GM19043 (cell line): ENCODE results near the gene MOCS3.

Experiments used
- ATAC-seq: cut with Tn5 transposase; IDR thresholded peaks from one replicate; pipeline ENCODE4 v1.9.1; 2021; ENCODE audit warnings: low read depth; ENCODE audit not compliant: unreplicated experiment

MOCS3 gene, protein sequence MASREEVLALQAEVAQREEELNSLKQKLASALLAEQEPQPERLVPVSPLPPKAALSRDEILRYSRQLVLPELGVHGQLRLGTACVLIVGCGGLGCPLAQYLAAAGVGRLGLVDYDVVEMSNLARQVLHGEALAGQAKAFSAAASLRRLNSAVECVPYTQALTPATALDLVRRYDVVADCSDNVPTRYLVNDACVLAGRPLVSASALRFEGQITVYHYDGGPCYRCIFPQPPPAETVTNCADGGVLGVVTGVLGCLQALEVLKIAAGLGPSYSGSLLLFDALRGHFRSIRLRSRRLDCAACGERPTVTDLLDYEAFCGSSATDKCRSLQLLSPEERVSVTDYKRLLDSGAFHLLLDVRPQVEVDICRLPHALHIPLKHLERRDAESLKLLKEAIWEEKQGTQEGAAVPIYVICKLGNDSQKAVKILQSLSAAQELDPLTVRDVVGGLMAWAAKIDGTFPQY

DNA sequence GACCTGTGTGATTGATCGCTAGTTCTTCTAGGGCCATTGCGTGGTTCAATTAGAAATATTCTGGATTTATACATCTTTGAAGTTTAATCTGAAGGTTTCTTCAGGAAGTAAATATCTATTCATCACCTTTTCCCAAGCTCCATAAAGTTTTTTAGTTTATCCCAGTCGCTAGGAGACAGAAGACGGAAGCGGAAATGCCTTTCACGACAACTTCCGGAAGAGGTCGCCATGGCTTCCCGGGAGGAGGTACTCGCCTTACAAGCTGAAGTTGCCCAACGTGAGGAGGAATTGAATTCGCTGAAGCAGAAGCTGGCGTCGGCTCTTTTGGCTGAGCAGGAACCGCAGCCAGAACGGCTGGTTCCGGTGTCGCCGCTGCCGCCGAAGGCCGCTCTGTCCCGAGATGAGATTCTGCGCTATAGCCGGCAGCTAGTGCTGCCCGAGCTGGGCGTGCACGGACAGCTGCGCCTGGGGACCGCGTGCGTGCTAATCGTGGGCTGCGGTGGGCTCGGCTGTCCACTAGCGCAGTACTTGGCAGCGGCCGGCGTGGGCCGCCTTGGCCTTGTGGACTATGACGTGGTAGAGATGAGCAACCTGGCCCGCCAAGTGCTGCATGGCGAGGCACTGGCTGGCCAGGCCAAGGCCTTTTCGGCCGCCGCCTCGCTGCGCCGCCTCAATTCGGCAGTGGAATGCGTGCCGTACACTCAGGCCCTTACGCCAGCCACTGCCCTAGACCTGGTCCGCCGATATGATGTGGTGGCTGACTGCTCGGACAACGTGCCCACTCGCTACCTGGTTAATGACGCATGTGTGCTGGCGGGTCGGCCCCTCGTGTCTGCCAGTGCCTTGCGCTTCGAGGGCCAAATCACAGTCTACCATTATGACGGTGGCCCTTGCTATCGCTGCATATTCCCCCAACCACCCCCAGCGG, at the start of gene MOCS3:
Gene MOCS3, plus strand, starts transcription at position 204 of the 928 bp plus-strand sequence. Its CDS starts 25 bp downstream, at position 229.
- ATAC-seq = peak; percentile 71

DNA sequence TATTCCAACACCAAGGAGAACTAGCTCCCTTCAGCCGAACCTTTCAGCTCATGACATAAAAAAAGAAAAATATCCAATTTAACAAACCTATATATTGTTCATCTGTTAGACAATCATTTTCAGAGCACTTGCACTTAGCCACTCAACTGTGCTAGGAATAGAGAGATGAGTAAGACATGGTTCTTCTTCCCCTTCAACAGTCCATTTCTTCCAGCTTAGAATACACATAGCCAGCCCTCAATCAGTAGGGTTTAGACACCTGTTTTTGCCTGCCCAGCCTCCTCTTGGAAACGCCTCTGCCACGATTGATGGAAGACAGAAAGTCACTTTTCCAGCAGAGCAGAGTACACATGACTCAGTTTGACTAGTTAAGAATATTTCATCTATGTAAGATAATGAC, 49.2 kb upstream of the MOCS3 start:
- ATAC-seq = no peak

DNA sequence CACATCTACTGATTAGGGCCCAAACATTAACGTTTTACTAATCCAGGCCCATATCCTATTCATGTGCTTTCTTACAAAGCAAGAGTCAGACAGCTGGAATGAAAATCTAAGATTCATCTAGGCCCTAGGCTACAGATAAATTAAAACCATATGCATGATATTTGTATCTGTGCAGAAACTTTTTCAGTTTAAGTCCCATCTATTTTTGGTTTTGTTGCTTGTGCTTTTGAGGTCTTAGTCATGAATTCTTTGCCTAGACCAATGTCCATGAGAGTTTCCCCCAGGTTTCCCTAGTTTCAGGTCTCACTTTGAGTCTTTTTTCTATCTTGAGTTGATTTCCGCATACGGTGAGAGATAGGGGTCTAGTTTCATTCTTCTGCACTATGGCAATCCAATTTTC, 47.6 kb upstream of the MOCS3 start:
- no peak for ATAC-seq

DNA sequence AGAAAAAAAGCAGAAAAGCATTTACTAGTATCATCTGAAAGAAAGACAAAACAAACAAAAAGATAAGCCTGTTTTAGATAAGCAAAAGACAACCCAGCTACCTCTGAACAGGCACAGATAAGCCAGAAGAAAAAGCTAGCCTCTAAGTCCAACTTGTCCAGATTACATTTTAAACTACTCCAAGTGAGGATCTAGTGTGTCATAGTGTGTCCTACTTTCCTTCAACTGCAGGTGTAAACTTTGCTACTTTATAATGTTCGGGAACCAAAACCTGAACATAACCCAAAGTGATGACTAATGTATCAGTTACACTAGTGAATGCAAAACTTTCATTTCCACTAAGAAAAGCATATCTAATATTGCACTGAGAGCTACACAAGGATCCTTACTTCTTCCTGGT, 46.9 kb upstream of the MOCS3 start:
- ATAC-seq = peak; percentile 46

DNA sequence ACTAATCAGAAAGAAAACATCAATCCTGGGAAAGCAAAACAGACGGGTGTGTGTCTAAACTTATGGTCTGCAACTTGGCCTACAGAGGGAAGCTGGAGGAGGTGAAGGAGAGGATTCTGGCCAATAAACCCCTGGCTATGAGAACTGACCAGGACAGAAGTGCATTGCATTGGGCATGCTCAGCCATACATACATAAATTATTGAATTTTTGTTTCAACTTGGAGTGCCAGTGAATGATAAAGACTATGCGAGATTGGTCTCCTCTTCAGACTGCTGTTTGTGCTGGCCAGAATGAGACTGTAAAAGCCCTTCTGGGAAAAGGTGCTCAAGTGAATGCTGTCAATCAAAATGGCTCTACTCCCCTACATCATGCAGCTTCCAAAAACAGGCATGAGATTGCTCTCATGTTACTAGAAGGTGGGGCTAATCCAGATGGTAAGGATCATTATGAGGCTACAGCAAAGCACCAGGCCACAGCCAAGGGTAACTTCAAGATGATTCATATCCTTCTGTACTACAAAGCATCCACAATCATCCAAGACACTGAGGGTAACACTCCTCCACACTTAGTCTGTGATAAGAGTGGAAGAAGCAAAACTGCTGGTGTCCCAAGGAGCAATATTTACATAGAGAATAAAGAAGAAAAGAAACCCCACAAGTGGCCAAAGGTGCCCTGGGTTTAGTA, 44.8 kb upstream of the MOCS3 start:
- ATAC-seq = no peak

- no peak for ATAC-seq
Observed at GRCh38 chr20:50915424-50915823, 43.2 kb upstream of the MOCS3 start.

DNA sequence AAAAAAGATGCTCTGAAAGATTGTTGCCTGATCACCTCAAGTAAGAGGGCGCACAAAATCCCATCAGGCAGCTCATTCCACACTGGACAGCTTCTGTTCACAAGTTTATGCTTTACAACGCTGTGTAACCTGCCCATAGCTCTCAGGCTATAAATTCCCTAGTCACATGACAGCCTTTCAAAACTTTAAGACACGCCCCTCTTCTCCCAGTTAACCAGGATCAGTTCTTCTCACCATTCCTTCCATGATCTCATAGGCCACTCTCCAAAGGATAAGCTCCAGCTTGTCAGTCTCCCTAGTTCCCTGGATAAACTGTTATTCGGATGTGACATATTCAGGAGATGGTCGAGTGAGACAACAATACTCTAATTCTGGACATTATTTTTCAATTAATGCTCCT, 42.4 kb upstream of the MOCS3 start:
- no peak for ATAC-seq

GRCh38 chr20:50916934-50917333, 41.7 kb upstream of the MOCS3 start:
- ATAC-seq = no peak

DNA sequence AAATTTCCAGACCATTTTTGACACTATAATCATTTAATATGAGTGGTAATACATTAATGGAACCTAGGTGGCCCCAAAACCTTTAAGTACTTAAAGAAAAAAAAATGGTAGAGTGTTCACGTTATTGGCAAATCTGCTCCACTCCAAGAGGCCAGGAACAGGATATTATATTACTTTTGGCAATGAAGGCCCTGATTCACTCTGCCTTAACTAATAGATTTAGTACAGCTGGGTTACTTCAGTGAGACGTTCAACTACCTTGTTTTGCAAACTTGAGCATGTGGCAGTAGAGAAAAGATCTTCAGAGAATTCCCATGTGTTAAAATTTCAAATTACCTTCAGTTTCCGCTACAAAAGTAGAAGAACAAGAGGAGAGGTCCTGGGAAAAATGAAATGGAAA, 40.2 kb upstream of the MOCS3 start:
- no peak for ATAC-seq

DNA sequence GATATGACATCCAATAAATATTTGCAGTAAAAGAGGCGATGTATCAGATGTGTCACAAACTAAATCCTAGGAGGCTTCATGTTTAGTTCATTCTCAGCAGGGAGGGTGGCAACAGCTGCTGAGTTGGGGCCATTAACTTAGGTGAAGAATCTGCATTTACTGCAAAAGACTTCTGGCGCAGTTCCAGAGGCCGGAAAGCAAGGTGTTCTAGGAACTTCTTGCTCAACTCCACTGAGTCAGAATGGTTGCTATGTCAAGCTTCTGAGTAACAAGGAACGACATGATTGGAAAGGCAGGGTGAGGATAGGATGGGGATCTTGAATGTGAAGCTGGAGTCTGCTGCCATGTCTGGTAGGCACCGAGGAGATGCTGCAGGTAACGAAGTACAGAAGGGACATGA, 39.1 kb upstream of the MOCS3 start:
- no peak for ATAC-seq

- ATAC-seq = no peak
Observed at GRCh38 chr20:50920997-50921396, 37.6 kb upstream of the MOCS3 start.

DNA sequence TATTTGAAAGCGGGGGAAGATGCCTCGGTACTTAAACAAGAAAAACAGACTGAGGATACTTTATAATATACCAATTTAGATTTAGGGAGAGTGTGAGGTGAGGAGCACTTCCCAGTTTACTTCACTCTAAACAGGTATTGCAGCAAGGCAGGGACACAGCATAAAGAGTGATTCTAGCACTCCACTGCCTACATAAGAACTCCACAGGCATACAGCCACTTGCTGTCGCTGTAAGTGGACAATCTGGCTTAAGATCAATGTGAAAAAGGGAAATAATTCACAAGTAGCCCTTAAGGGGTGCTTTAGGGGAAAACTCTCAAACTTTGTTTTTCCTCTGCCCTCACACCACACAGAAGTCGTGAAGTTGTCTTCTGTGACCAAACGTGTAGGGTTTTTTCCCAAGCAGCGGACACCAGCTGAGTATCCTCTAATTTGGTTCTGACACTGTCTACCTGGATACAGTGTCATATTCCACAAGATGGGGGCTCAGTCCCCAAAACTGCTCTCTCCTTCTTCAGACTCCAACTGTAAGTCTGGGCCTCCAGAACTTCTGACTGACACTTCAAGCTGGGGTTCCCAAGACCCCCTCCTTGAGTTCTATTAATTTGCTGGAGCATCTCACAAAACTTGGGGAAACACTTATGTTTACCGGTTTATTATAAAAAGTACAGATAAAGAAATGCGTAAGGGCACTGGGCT, 36.7 kb upstream of the MOCS3 start:
- ATAC-seq = no peak

DNA sequence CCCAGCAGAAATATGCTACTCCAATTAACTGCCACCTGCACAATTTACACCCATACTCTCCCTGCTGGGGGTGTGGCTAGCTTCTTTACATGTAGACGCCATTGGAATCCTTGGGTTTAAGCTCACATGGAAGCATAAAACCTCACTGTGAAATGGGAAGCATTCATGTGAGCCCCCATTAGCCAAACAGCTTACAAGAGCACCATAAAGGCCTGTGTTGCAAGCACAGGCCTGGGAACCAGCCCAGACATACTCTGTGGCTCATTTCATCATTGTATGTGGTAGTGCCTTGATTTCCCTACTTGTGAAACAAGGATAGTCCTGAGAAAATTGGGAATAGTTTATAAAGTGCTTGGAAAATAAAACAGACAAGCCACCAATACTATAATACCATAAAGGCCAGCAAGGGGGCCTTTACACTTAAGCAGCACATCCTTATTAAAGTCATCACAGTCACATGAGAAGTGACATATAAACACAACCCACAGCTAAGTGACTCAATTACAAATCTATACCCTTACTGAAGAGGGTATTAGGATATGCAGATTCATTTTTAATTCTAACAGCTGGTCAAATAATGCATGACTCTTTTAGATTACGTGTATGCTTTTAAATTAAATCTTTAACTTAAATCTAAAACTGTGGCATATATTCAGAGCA, 34.2 kb upstream of the MOCS3 start:
- no peak for ATAC-seq

- ATAC-seq = no peak
Observed at GRCh38 chr20:50926530-50926929, 32.1 kb upstream of the MOCS3 start.

DNA sequence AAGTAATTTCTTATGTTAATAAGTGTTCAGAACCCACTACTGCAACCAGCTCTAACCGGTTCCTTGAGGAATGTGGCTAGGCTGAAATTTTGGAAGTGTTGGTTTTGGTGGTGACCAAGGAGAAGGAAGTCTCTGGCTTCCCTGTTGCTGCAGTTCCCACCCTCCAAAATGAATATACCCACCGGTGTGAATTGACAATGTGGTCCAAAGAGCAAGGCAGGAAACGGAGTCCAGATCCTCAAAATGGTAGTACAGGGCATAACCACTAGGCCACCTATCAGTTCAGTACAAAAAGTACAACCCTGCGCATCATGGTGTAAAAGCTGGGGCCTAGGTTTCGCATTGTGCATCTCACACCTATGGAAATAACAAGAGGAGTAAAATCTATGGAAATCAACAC, 30.1 kb upstream of the MOCS3 start:
- ATAC-seq = no peak

- ATAC-seq = peak; percentile 64
Observed at GRCh38 chr20:50929299-50930138, 29.1 kb upstream of the MOCS3 start.

- no peak for ATAC-seq
Observed at GRCh38 chr20:50930139-50930975, 28.3 kb upstream of the MOCS3 start.

DNA sequence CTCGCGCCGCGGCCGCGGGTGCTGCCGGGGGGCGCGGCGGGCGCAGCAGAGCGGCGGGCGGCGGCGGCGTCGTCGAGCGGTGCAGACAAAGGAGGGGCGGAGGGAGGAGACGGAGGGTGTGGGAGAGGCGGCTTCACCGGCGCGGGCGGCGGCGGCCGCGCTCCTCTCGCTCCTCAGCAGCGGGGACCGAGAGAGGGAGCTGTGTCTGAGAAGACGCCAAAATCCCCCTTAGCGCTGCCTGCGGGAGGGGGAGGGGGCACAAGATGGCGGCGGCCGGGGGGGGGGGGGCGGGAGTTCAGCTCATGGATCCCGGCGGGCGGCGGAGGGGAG, 27.7 kb upstream of the MOCS3 start:
- no peak for ATAC-seq
